ENCODE data around the gene HAUS2. TPM values are rescaled to one million over a fixed set of nuclear protein-coding genes. Genes with fewer than 3 reads are reported as not detected.

Gene HAUS2
- total RNA-seq, 1 donor from 2014 or later = 72.2 TPM

- Histone ChIP-seq H3K9ac (no peak overlapping the region), H3K36me3 (no peaks in the 10 kb centered on the region), H4K20me1 (ENCODE audit: low read depth) (peaks cover 29% of the 10 kb centered on the region), H3K27ac (no peak overlapping the region), H3K4me2 (no peak overlapping the region), H3K9me3 (ENCODE audit: low read depth) (no peaks in the 10 kb centered on the region), H3K27me3 (no peaks in the 10 kb centered on the region), H2AFZ (replicated peaks) (no peak overlapping the region), H3K79me2 (ENCODE audit: low read depth) (peaks cover 90% of the 10 kb centered on the region), H3F3A (ENCODE audit: low read depth) (no peaks in the 10 kb centered on the region), H3K4me3 (no peak overlapping the region), H3K4me1 (no peaks in the 10 kb centered on the region)
- no peak overlapping the region for H3K27ac Mint-ChIP-seq
- peaks cover 9% of the 10 kb centered on the region for H3K36me3 Mint-ChIP-seq
- H3K4me1 Mint-ChIP-seq = peaks cover 6% of the 10 kb centered on the region
- TF ChIP-seq CTCF (IDR thresholded peaks at IDR 0.05) = no peak
- no peak for TF ChIP-seq EZH2 (IDR thresholded peaks at IDR 0.05)
- DNase-seq (ENCODE audit: low spot score) = no peak
- no peaks in the 10 kb centered on the region for H3K27me3 Mint-ChIP-seq (ENCODE audit: insufficient read depth, low read depth)
- no peak overlapping the region for H3K4me3 Mint-ChIP-seq
- no peaks in the 10 kb centered on the region for H3K9me3 Mint-ChIP-seq
Observed at GRCh38 chr15:42508263-42508690, 40.4 kb upstream of the HAUS2 start.

GRCh38 chr15:42510258-42511006 lies 38.2 kb upstream of the HAUS2 start:
- H3K4me1 Mint-ChIP-seq = no peaks in the 10 kb centered on the region
- H3K4me2 ChIP-seq = no peak overlapping the region

GRCh38 chr15:42511007-42511391 lies 37.6 kb upstream of the HAUS2 start:
- H3K79me2 ChIP-seq (ENCODE audit: low read depth) = peaks cover 69% of the 10 kb centered on the region
- TF ChIP-seq CTCF (IDR thresholded peaks at IDR 0.05) (no peak), EZH2phosphoT487 (IDR thresholded peaks at IDR 0.05) (no peak), EZH2 (IDR thresholded peaks at IDR 0.05) (no peak)
- no peak overlapping the region for H3K9ac ChIP-seq
- Mint-ChIP-seq H3K27ac (no peak overlapping the region), H3K9me3 (no peaks in the 10 kb centered on the region), H3K27me3 (ENCODE audit: insufficient read depth, low read depth) (no peaks in the 10 kb centered on the region), H3K4me1 (no peaks in the 10 kb centered on the region), H3K36me3 (peaks cover 18% of the 10 kb centered on the region), H3K4me3 (no peak overlapping the region)
- no peaks in the 10 kb centered on the region for H3F3A ChIP-seq (ENCODE audit: low read depth)
- H3K27me3 ChIP-seq = no peaks in the 10 kb centered on the region
- H2AFZ ChIP-seq (replicated peaks) = no peak overlapping the region
- no peak overlapping the region for H3K27ac ChIP-seq
- no peaks in the 10 kb centered on the region for H3K4me1 ChIP-seq
- H3K4me2 ChIP-seq = no peak overlapping the region
- H3K9me3 ChIP-seq (ENCODE audit: low read depth) = no peaks in the 10 kb centered on the region
- no peak overlapping the region for H3K4me3 ChIP-seq
- peaks cover 20% of the 10 kb centered on the region for H4K20me1 ChIP-seq (ENCODE audit: low read depth)
- no peak for DNase-seq (ENCODE audit: low spot score)
- H3K36me3 ChIP-seq = no peaks in the 10 kb centered on the region

More at GRCh38 chr15:42510258-42511006, 38.2 kb upstream of the HAUS2 start:
- Histone ChIP-seq H3K9ac (no peak overlapping the region), H3K4me1 (no peaks in the 10 kb centered on the region), H3K4me3 (no peak overlapping the region), H3K36me3 (no peaks in the 10 kb centered on the region), H4K20me1 (ENCODE audit: low read depth) (peaks cover 20% of the 10 kb centered on the region), H3K9me3 (ENCODE audit: low read depth) (no peaks in the 10 kb centered on the region), H3F3A (ENCODE audit: low read depth) (no peaks in the 10 kb centered on the region), H3K79me2 (ENCODE audit: low read depth) (peaks cover 70% of the 10 kb centered on the region), H3K27me3 (no peaks in the 10 kb centered on the region), H2AFZ (replicated peaks) (no peak overlapping the region), H3K27ac (no peak overlapping the region)
- Mint-ChIP-seq H3K36me3 (peaks cover 13% of the 10 kb centered on the region), H3K27me3 (ENCODE audit: insufficient read depth, low read depth) (no peaks in the 10 kb centered on the region), H3K9me3 (no peaks in the 10 kb centered on the region), H3K27ac (no peak overlapping the region), H3K4me3 (no peak overlapping the region)
- no peak for TF ChIP-seq EZH2phosphoT487 (IDR thresholded peaks at IDR 0.05)
- no peak for TF ChIP-seq CTCF (IDR thresholded peaks at IDR 0.05)
- no peak for TF ChIP-seq EZH2 (IDR thresholded peaks at IDR 0.05)
- DNase-seq (ENCODE audit: low spot score) = no peak

Measured in neural progenitor cell (in vitro differentiated cells).